GM12892 (cell line): ENCODE results near the gene TRIM8.
"Not testable (repeated sequence)": the region's sequence is repeated elsewhere in the genome, so short reads cannot be mapped to it uniquely, and the experiment has no call there.

Experiments
- POLR2A ChIP-seq: IDR thresholded peaks from 2 replicates; pipeline ENCODE4 v1.6.1; 2011; ENCODE audit warnings: low read depth, low read length, control low read depth
- POLR2AphosphoS5 ChIP-seq: IDR thresholded peaks from 2 replicates; pipeline ENCODE4 v1.6.1; 2011; ENCODE audit warnings: low read depth, low read length, control low read depth
- TAF1 ChIP-seq: IDR thresholded peaks from 2 replicates; pipeline ENCODE4 v1.6.1; 2011; ENCODE audit warnings: low read depth, mild to moderate bottlenecking, control low read depth, low read length, borderline replicate concordance

- not testable (repeated sequence) for TF ChIP-seq TAF1, POLR2AphosphoS5, POLR2A
These were observed 23.1 kb downstream of the TRIM8 start for GRCh38 chr10:102667411-102667810.
